Glomerular visceral epithelial cell (primary cell): ENCODE measurements around the gene LRRN4CL.
"Not testable (repeated sequence)": the region's sequence is repeated elsewhere in the genome, so short reads cannot be mapped to it uniquely, and the experiment has no call there.

Experiments used
- DNase-seq: peaks from one replicate; pipeline ENCODE4 v3.0.0-alpha.2; 2016; ENCODE audit errors: extremely low spot score

Gene LRRN4CL

GRCh38 chr11:62676698-62677097 is 12.6 kb downstream of the LRRN4CL start:
- DNase-seq: no peak

- not testable (repeated sequence) for DNase-seq
These were observed 13.9 kb downstream of the LRRN4CL start for GRCh38 chr11:62675415-62675814.

DNA sequence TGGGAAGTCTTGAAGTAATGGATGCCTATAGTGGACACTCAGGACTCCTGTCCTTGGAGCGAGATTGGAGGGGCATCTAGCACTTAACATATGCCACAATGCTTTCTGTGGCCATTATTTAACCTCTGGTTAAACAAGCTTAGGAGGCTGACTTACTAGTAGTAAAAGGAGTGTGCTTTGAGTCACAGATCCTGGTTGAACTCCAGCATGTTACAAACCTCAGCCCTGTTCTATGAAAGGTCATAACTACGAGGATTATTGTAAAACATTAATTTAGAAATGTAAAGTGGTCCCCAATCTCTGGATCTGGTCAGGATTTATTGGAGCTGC is 16.2 kb downstream of the LRRN4CL start:
- DNase-seq: no peak

GRCh38 chr11:62671608-62672389 is 17.5 kb downstream of the LRRN4CL start, which contains the start of the genes LBHD1 and UQCC3:
Gene LBHD1, minus strand, starts transcription at chr11:62672267. Its CDS starts 2,236 bp downstream, at chr11:62670031.
Gene UQCC3, plus strand, starts transcription at chr11:62671673. Its CDS starts 73 bp downstream, at chr11:62671746.
- peak; percentile 82 for DNase-seq

GRCh38 chr11:62671236-62671607 is 18.1 kb downstream of the LRRN4CL start:
- peak; percentile 33 for DNase-seq

DNA sequence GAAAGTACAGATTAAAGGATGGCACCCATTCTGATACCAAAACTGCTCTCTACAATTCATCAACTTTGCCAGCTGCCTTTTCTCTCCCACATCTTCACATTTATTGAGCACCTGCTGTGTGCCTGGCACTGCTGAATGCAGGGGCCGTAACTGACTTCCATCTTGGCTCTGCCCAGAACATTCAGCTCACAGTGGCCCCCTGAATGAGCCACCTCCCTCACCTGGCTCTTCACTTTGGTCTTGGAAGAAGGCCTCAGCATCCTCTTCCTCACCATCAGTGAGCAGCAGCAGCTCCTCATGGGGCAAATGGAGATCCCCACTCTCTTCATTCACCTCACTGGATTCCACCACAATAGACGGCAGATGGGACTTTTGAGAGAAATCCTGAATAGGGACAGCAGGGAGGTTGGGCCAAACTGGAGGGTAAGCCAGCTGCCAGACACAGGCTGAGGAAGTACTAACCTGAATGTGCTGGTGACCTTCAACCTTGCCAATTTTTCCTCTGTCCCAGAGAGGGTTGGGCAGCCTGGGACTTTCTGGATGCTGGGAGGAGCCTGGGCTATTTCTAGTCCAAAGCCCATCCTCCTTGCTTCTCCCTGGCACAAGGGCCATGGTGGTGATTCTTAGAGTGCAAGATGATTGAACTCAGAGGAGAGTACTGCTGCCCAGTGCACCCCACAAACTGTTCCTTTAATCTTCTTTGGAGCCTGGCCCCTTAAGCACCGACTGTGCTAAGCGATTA is 19.7 kb downstream of the LRRN4CL start:
- DNase-seq: no peak

GRCh38 chr11:62667460-62667859 is 21.9 kb downstream of the LRRN4CL start:
- DNase-seq: no peak

- DNase-seq: no peak
These were observed 22.9 kb downstream of the LRRN4CL start for GRCh38 chr11:62666259-62666926.

GRCh38 chr11:62665599-62666258 is 23.6 kb downstream of the LRRN4CL start:
- DNase-seq: peak; percentile 63

DNA sequence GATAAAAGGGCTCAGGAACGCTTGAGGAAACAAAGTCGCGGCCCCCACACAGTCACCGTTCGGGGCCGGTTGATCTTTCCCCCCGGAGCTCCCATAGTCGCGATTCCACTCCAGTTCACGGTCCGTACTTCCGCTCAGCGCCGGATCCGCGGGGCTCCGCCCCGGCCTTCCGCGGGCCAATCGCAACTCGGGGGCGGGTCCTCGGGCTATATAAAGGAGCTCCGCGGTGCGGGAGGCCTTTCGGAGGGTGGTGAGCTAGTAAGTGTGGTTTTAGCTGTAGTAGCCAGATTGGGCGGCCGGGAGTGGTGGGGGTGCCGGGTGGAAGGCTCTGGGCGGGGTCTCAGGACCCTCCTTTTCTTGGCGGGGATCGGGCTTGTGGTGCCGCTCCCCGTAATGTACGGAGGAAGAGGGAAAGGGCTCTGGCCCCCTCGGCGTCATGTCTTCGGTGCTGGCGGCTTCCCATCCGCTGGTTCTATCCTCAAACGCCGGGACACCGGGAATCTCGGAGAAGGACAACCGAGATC is 24.2 kb downstream of the LRRN4CL start, which contains the start of the genes C11orf98 and CSKMT:
C11orf98 (minus strand) TSS at position 136 of the 524 bp plus-strand sequence; CDS start at position 95, 41 bp downstream.
CSKMT (plus strand) TSS at position 238 of the 524 bp plus-strand sequence. CDS start 568 bp downstream, outside the sequence.
- peak; percentile 96 for DNase-seq

GRCh38 chr11:62664405-62665074 is 24.8 kb downstream of the LRRN4CL start:
- peak; percentile 63 for DNase-seq

GRCh38 chr11:62656796-62657429 is 32.4 kb downstream of the LRRN4CL start:
- no peak for DNase-seq

DNA sequence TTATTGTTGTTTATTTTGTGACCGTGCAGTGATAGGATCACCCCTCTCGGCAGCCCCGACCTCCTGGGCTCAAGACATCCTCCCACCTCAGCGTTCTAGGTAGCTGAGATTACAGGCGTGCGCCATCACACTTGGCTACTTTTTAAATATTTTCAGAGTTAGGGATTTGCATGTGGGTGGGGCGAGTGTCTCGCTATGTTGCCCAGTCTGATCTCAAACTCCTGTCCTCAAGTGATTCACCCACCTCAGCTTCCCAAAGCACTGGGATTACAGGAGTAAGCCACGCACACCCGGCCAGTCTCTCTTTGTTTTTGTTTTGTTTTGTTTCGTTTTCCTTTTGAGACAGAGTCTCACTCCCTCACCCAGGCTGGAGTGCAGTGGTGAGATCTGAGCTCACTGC is 35.0 kb downstream of the LRRN4CL start:
- DNase-seq: no peak

GRCh38 chr11:62652161-62653006 is 36.9 kb downstream of the LRRN4CL start:
- DNase-seq: no peak

- not testable (repeated sequence) for DNase-seq
These were observed 39.0 kb downstream of the LRRN4CL start for GRCh38 chr11:62650283-62650682.

GRCh38 chr11:62649486-62649885 is 39.8 kb downstream of the LRRN4CL start:
- DNase-seq: no peak

- DNase-seq: no peak
These were observed 40.4 kb downstream of the LRRN4CL start for GRCh38 chr11:62648967-62649364.

GRCh38 chr11:62648185-62648966 is 41.0 kb downstream of the LRRN4CL start:
- DNase-seq: no peak

DNA sequence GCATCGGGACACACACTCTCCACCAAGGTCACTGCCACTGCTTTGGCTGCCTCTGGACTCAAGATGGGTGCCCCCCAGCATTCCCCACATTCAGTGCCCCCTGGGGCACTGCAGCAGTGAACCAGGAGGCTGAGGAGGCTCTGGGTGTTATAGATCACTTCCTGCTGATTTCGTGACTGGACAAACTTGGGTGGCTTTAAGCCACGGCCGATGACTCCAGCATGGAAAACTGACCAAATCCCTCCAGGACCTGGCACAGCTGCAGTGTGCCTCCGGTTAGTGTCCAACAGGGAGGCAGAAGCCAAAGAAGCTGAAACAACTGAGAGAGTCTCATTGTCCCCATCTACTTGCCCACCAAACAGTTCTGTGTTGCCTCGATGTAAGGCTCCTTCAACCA is 41.7 kb downstream of the LRRN4CL start:
- DNase-seq: no peak
